Measurements from ENCODE around the gene DIPK1B.

DNA sequence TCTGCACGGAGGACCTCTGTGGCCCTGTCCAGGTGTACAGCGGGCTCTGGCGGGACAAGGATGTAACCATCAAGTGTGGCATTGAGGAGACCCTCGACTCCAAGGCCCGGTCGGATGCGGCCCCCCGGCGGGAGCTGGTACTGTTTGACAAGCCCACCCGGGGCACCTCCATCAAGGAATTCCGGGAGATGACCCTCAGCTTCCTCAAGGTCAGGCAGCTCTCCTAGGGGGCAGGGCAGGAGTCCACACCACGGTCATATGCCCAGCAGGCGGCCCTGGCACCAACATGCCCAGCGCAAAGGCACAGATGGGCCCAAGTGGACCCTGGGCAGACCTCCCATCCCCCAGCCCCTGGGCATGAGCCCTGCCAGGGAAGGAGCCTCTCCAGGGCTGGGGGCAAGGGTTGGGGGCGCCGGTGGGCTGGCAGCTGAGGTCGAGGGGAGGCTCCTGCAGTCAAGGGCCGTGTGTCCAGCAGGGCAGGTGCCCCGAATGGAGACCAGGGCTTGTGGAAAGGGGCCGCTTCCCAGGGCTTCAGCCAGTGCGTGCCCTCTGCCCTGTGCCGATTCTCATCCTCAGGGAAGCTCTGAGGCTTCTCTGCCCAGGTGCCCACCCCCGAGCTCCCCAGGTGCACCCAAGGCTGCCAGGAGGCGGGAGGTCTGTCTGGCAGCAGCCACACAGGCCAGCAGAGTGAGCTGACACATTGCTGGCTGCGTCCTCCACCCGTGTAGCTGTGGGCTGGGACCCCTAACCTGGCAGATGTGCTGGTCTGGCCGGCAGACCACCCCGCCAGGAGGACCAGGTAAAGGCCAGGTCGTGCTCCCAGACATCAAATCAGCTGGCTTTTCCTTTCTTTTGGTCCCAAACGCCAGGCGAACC lies 10.0 kb downstream of the DIPK1B start:
- TF ChIP-seq, protein P1, sequence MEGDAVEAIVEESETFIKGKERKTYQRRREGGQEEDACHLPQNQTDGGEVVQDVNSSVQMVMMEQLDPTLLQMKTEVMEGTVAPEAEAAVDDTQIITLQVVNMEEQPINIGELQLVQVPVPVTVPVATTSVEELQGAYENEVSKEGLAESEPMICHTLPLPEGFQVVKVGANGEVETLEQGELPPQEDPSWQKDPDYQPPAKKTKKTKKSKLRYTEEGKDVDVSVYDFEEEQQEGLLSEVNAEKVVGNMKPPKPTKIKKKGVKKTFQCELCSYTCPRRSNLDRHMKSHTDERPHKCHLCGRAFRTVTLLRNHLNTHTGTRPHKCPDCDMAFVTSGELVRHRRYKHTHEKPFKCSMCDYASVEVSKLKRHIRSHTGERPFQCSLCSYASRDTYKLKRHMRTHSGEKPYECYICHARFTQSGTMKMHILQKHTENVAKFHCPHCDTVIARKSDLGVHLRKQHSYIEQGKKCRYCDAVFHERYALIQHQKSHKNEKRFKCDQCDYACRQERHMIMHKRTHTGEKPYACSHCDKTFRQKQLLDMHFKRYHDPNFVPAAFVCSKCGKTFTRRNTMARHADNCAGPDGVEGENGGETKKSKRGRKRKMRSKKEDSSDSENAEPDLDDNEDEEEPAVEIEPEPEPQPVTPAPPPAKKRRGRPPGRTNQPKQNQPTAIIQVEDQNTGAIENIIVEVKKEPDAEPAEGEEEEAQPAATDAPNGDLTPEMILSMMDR (conservative IDR thresholded peaks at IDR 0.05; ENCODE audit: low read depth, low read length), result no peak
- no peak for TF ChIP-seq EZH2phosphoT487 (IDR thresholded peaks at IDR 0.05; ENCODE audit: borderline replicate concordance, low read length)
